ENCODE measurements around the gene C2CD2L. TPM values are rescaled to one million over a fixed set of nuclear protein-coding genes. Genes with fewer than 3 reads are reported as not detected.

C2CD2L gene
- total and polyA plus RNA-seq, 2 of the 4 experiments (the other 2 are of a cell fraction): 2.2 to 8.7 TPM

DNA sequence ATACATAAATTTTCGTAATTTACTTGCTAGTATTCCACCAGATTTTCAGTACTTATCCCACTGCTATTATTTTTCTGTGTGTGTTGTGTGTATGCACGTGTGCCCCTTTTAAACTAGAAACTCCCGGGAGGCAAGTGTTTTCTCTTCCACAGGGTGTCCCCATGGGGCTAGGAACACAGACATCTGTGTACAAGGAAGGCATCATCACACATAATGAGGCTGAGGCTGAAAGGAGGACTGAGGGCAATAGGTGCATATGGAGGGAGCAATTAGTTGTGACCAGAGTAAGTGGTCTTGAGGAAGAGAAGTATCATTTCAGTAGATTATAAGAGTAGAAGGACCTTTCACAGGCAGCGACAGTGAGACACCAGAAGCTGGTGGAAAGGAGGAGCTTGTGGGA, 3.4 kb upstream of the C2CD2L start:
- Histone ChIP-seq H3K9me1 (ENCODE audit: insufficient read depth, low read length) (peaks cover 24% of the 10 kb centered on the region), H4K8ac (ENCODE audit: low read depth in 2 of 2, low read length in 2 of 2) (no peak overlapping the region), H4K5ac (ENCODE audit: low read depth, low read length) (no peak overlapping the region), H2BK5ac (ENCODE audit: low read depth, low read length, poor library complexity, severe bottlenecking) (no peak overlapping the region), H3K4me3 (ENCODE audit: insufficient read depth, low read depth, low read length) (no peak overlapping the region), H2BK20ac (ENCODE audit: low read depth, low read length) (no peak overlapping the region), H3K79me1 (ENCODE audit: low read depth in 1 of 2, low read length in 2 of 2) (peaks cover 33 to 61% of the 10 kb centered on the region in 2 experiments), H2BK15ac (ENCODE audit: low read depth, low read length) (no peak overlapping the region), H2AFZ (replicated peaks; ENCODE audit: low read length, poor library complexity) (no peak overlapping the region), H3K27me3 (ENCODE audit: control insufficient read depth, insufficient read depth, low read length) (no peaks in the 10 kb centered on the region), H3K4me1 (ENCODE audit: control insufficient read depth, insufficient read depth, low read length) (peaks cover 14% of the 10 kb centered on the region), H3K56ac (ENCODE audit: extremely low read depth, insufficient read depth, low read length) (no peak overlapping the region), H4K91ac (ENCODE audit: insufficient read depth, low read depth, low read length) (no peak overlapping the region), H3K18ac (ENCODE audit: low read depth, low read length) (no peak overlapping the region), H3K9me3 (ENCODE audit: control insufficient read depth, insufficient read depth, low read length) (no peaks in the 10 kb centered on the region), H3K4me2 (ENCODE audit: low read depth, low read length) (no peak overlapping the region), H3K23ac (ENCODE audit: low read depth, low read length) (no peak overlapping the region), H4K20me1 (ENCODE audit: insufficient read depth, low read length) (peaks cover 4% of the 10 kb centered on the region; the same call in 1 of the 2 replicates), H3K27ac (ENCODE audit: insufficient read depth, low read length) (no peak overlapping the region), H3K36me3 (ENCODE audit: control insufficient read depth, insufficient read depth, low read length) (no peaks in the 10 kb centered on the region), H3K4ac (ENCODE audit: low read depth, low read length) (no peak overlapping the region), H2AK5ac (ENCODE audit: low read depth, low read length) (no peak overlapping the region), H2AK9ac (replicated peaks; ENCODE audit: low read depth, low read length, poor library complexity) (peak overlapping the region; percentile 31), H2BK120ac (ENCODE audit: low read depth, low read length) (no peak overlapping the region), H3K14ac (replicated peaks; ENCODE audit: low read depth, low read length) (no peak overlapping the region), H3K9ac (ENCODE audit: low read depth, low read length) (no peak overlapping the region)
- POLR2A ChIA-PET (ENCODE audit: unreplicated experiment): no interaction called here
- 100% methylated on average over 1 of the region's 4 CpGs; no CpG with 5 or more reads in 1 of the 2 experiments for WGBS, 2 experiments (ENCODE audit: extremely low coverage in 2 of 2, insufficient read length in 1 of 2)
- CTCF ChIA-PET: no interaction called here
- DNase-seq (no peak), ATAC-seq (ENCODE audit: low read depth) (no peak)
- no TSS peak for BruUV-seq (replicated peaks)
- intact Hi-C loops (cut with micrococcal nuclease): loop anchor here (2.0 to 10.0 kb wide), 2 partner anchors 93 to 371 kb away; no protein-coding TSS in a partner anchor
- TF ChIP-seq CEBPB (IDR thresholded peaks at IDR 0.05; ENCODE audit: low read depth, low read length): no peak
- TF ChIP-seq MAZ (IDR thresholded peaks at IDR 0.05; ENCODE audit: borderline replicate concordance, low read depth, low read length): no peak
- TF ChIP-seq MXI1 (IDR thresholded peaks at IDR 0.05; ENCODE audit: borderline replicate concordance, low read depth, low read length): no peak
- no peak for TF ChIP-seq BHLHE40 (IDR thresholded peaks at IDR 0.05; ENCODE audit: low read depth, low read length)
- dilution Hi-C loops (cut with HindIII; ENCODE audit: low sequenced_read_pairs, unreplicated experiment): no loop called here
- in situ Hi-C loops (cut with MboI; ENCODE audit: low sequenced_read_pairs): loop anchor here (5.0 kb wide), 1 partner anchor 94 kb away; no protein-coding TSS in a partner anchor
